Spleen (tissue), 11 donors: Measurements from ENCODE around the gene SLC35B1. TPM values are rescaled to one million over a fixed set of nuclear protein-coding genes. Genes with fewer than 3 reads are reported as not detected.

ENCODE experiments used
- DNase-seq: peaks from one replicate; pipeline ENCODE4 v3.0.0-alpha.2; 2020
- H3K27ac ChIP-seq, 8 donors: fragments of 200-600 bp; sonication (generic) in 7 of 8; 1 replicate in 4 of 8; 2 replicates in 4 of 8; pipeline versions ENCODE4 v1.5.0 to v1.8.0; 2016 to 2021; ENCODE audit warnings: inconsistent platforms in 4 of 8, mild to moderate bottlenecking in 4 of 8, moderate library complexity in 1 of 8
- H3K27me3 ChIP-seq, 7 donors: fragments of 200-600 bp; sonication (generic) in 6 of 7; replicated peaks in 1 of 7; 1 replicate in 4 of 7; 2 replicates in 3 of 7; pipeline versions ENCODE4 v1.5.0 to v1.8.0; 2016 to 2021; ENCODE audit warnings: inconsistent platforms in 3 of 7, mild to moderate bottlenecking in 1 of 7
- H3K36me3 ChIP-seq, 6 donors: fragments of 200-600 bp; sonication (generic) in 5 of 6; 1 replicate in 4 of 6; 2 replicates in 2 of 6; pipeline versions ENCODE4 v1.5.0 to v1.8.0; 2016 to 2021; ENCODE audit warnings: inconsistent platforms in 2 of 6
- H3K4me1 ChIP-seq, 6 donors: fragments of 200-600 bp; sonication (generic) in 5 of 6; 1 replicate in 3 of 6; 2 replicates in 3 of 6; pipeline versions ENCODE4 v1.5.0 to v1.8.0; 2016 to 2021; ENCODE audit warnings: inconsistent platforms in 3 of 6
- H3K4me3 ChIP-seq, 8 donors: fragments of 200-600 bp; sonication (generic) in 7 of 8; 1 replicate in 4 of 8; 2 replicates in 4 of 8; pipeline versions ENCODE4 v1.5.0 to v1.8.0; 2016 to 2021; ENCODE audit warnings: inconsistent platforms in 4 of 8, mild to moderate bottlenecking in 4 of 8, moderate library complexity in 2 of 8
- H3K9me3 ChIP-seq, 8 donors: fragments of 200-600 bp; sonication (generic) in 7 of 8; 1 replicate in 4 of 8; 2 replicates in 4 of 8; pipeline versions ENCODE4 v1.5.0 to v1.8.0; 2016 to 2021; ENCODE audit warnings: inconsistent platforms in 4 of 8
- CTCF ChIP-seq, 11 experiments: fragments of 200-600 bp in 7 of 11; fragments of 450-650 bp in 4 of 11; sonication (generic) in 4 of 11; IDR thresholded peaks in 8 of 11; conservative IDR thresholded peaks in 3 of 11; 1 replicate in 7 of 11; 2 replicates in 4 of 11; pipeline versions ENCODE4 v1.4.0 to v1.8.0; 2016 to 2021; ENCODE audit warnings: antibody characterized with exemption in 11 of 11, inconsistent platforms in 4 of 11, mild to moderate bottlenecking in 1 of 11
- POLR2A ChIP-seq, 3 donors: fragments of 450-650 bp; IDR thresholded peaks; one replicate each; pipeline ENCODE4 v1.5.1; 2017; ENCODE audit warnings: antibody characterized with exemption in 3 of 3, mild to moderate bottlenecking in 1 of 3
- POLR2AphosphoS5 ChIP-seq, 3 donors: sonication (generic); formaldehyde crosslinking; IDR thresholded peaks; one replicate each; pipeline ENCODE4 v1.5.1; 2017; ENCODE audit warnings: antibody characterized with exemption in 3 of 3
- WGBS, 5 donors: extraction: QIAGEN DNeasy Blood & Tissue Kit in 3 of 5; methylation state at CpG; one replicate each; pipeline versions ENCODE4 v1.1.5 to v1.1.7; 2013 to 2018; 5-methylcytosine and 5-hydroxymethylcytosine counted together
- intact Hi-C: fragments of 100-400 bp; cut with DNase I; formaldehyde crosslinking; loops from one replicate; pipeline ENCODE4 v1.15.0; 2023; ENCODE audit warnings: low total_unique reads
- polyA plus RNA-seq, 3 donors: library from polyadenylated mRNA; stranded (reverse); fragments of 200-250 nt; gene quantifications; one replicate each; pipeline ENCODE4 v1.2.1, GENCODE V29; 2013
- total RNA-seq, 7 donors: library from RNA; depleted of rRNA in 3 of 7; stranded (reverse); fragments of >200 nt in 3 of 7; fragmentation: NEBNext Ultra II Directional in 4 of 7; extraction: Animal tissue kit (Norgen Biotek cat#: 25700) in 4 of 7; gene quantifications; one replicate each; pipeline versions ENCODE4 v1.1.0 to v1.2.1, GENCODE V29; 2016 to 2021
- donor health status: healthy with polysubstance abuse.
- donor health status: DM: no; HTN: no; CAD: no; lungs with moderate emphysema.
- donor health status: DM: no; HTN: no; CAD: no.
- donor health status: Bipolar disorder and iron deficiency.
- donor health status: healthy.
- donor health status: DM: no; HTN: no; CAD: no.
- donor health status: DM: yes; HTN: yes; CAD: no.

Gene SLC35B1
- total and polyA plus RNA-seq, 10 donors, result 23.7 to 69.9 (median 45.3) TPM

- intact Hi-C loops, result no loop called here
- Histone ChIP-seq H3K9me3 (peaks cover 0 to 3% (median 0%) of the 10 kb centered on the region in 8 donors), H3K36me3 (peaks cover 0 to 78% (median 29%) of the 10 kb centered on the region in 6 donors), H3K4me3 (no peak overlapping the region), H3K4me1 (peaks cover 26 to 96% (median 79%) of the 10 kb centered on the region in 6 donors), H3K27me3 (no peaks in the 10 kb centered on the region), H3K27ac (peak overlapping the region in 7 of 8 donors; percentile 46 to 94 (median 69))
- no peak for DNase-seq
- TF ChIP-seq POLR2AphosphoS5 (IDR thresholded peaks at IDR 0.05) (peak in 2 of 3 donors; percentile 80 to 83), CTCF (IDR thresholded peaks at IDR 0.05 in 8 of 11, conservative IDR thresholded peaks at IDR 0.05 in 3 of 11) (no peak)
- WGBS, 5 donors, result 56 to 71% (median 62%) methylated on average over 3 to 4 of the region's 4 CpGs
Measured at GRCh38 chr17:49730078-49730784, 22.5 kb upstream of the SLC35B1 start.

- no peak overlapping the region for H3K4me3 ChIP-seq
- WGBS, 5 donors, result 82 to 96% (median 88%) methylated on average over 3 of the region's 3 CpGs
- DNase-seq, result no peak
- intact Hi-C loops, result no loop called here
- H3K27me3 ChIP-seq, result no peaks in the 10 kb centered on the region
- peak overlapping the region in 4 of 8 donors; percentile 57 to 94 (median 70) for H3K27ac ChIP-seq
- H3K9me3 ChIP-seq, result peaks cover 0 to 3% (median 0%) of the 10 kb centered on the region in 8 donors
- H3K4me1 ChIP-seq, result peaks cover 26 to 96% (median 75%) of the 10 kb centered on the region in 6 donors
- peaks cover 0 to 87% (median 32%) of the 10 kb centered on the region in 6 donors for H3K36me3 ChIP-seq
- no peak for TF ChIP-seq CTCF (IDR thresholded peaks at IDR 0.05 in 8 of 11, conservative IDR thresholded peaks at IDR 0.05 in 3 of 11)
- TF ChIP-seq POLR2A (IDR thresholded peaks at IDR 0.05), result no peak
- TF ChIP-seq POLR2AphosphoS5 (IDR thresholded peaks at IDR 0.05), result no peak
Measured at GRCh38 chr17:49729069-49729468, 21.3 kb upstream of the SLC35B1 start.

GRCh38 chr17:49728425-49728824 lies 20.7 kb upstream of the SLC35B1 start:
- peak overlapping the region in 7 of 8 donors; percentile 5 to 94 (median 38) for H3K27ac ChIP-seq
- TF ChIP-seq POLR2AphosphoS5 (IDR thresholded peaks at IDR 0.05) (no peak), POLR2A (IDR thresholded peaks at IDR 0.05) (no peak), CTCF (IDR thresholded peaks at IDR 0.05 in 8 of 11, conservative IDR thresholded peaks at IDR 0.05 in 3 of 11) (no peak)
- H3K4me1 ChIP-seq, result peaks cover 32 to 96% (median 77%) of the 10 kb centered on the region in 6 donors
- H3K9me3 ChIP-seq, result peaks cover 0 to 3% (median 0%) of the 10 kb centered on the region in 8 donors
- WGBS, 5 donors, result 35 to 62% (median 50%) methylated on average over 5 of the region's 5 CpGs
- peaks cover 0 to 93% (median 32%) of the 10 kb centered on the region in 6 donors for H3K36me3 ChIP-seq
- no peak for DNase-seq
- no peaks in the 10 kb centered on the region for H3K27me3 ChIP-seq
- intact Hi-C loops, result no loop called here
- H3K4me3 ChIP-seq, result no peak overlapping the region

GRCh38 chr17:49727380-49727779 lies 19.6 kb upstream of the SLC35B1 start:
- TF ChIP-seq CTCF (IDR thresholded peaks at IDR 0.05 in 8 of 11, conservative IDR thresholded peaks at IDR 0.05 in 3 of 11) (no peak), POLR2AphosphoS5 (IDR thresholded peaks at IDR 0.05) (no peak), POLR2A (IDR thresholded peaks at IDR 0.05) (no peak)
- peaks cover 26 to 96% (median 79%) of the 10 kb centered on the region in 6 donors for H3K4me1 ChIP-seq
- 79 to 92% (median 84%) methylated on average over 4 of the region's 4 CpGs for WGBS, 5 donors

More at GRCh38 chr17:49727380-49727779, 19.6 kb upstream of the SLC35B1 start:
- no peak overlapping the region for H3K4me3 ChIP-seq
- H3K27me3 ChIP-seq, result no peaks in the 10 kb centered on the region
- peaks cover 0 to 91% (median 37%) of the 10 kb centered on the region in 6 donors for H3K36me3 ChIP-seq
- peak overlapping the region in 2 of 8 donors; percentile 66 to 94 for H3K27ac ChIP-seq
- intact Hi-C loops, result no loop called here
- peaks cover 0 to 3% (median 0%) of the 10 kb centered on the region in 8 donors for H3K9me3 ChIP-seq
- DNase-seq, result no peak
